Esophagus muscularis mucosa (tissue), 4 donors: ENCODE data around the gene PIP5K1B. TPM values are rescaled to one million over a fixed set of nuclear protein-coding genes. Genes with fewer than 3 reads are reported as not detected.

Experiments used
- DNase-seq: peaks from one replicate; pipeline ENCODE4 v3.0.0-alpha.2; 2017; ENCODE audit errors: extremely low spot score
- H3K27ac ChIP-seq, 4 donors: fragments of 200-600 bp; sonication (generic); replicated peaks in 1 of 4; 1 replicate in 3 of 4; 2 replicates in 1 of 4; pipeline ENCODE4 v1.5.1; 2016 to 2019; ENCODE audit warnings: mild to moderate bottlenecking in 1 of 4
- H3K27me3 ChIP-seq, 4 donors: fragments of 200-600 bp; sonication (generic); one replicate each; pipeline versions ENCODE4 v1.5.1 to v1.6.0; 2016 to 2019
- H3K36me3 ChIP-seq, 4 donors: fragments of 200-600 bp; sonication (generic); one replicate each; pipeline ENCODE4 v1.5.1; 2016 to 2019
- H3K4me1 ChIP-seq, 4 donors: fragments of 200-600 bp; sonication (generic); one replicate each; pipeline ENCODE4 v1.5.1; 2016 to 2019
- H3K4me3 ChIP-seq, 4 donors: fragments of 200-600 bp; sonication (generic); 1 replicate in 2 of 4; 2 replicates in 2 of 4; pipeline ENCODE4 v1.5.1; 2016 to 2019; ENCODE audit warnings: mild to moderate bottlenecking in 4 of 4, moderate library complexity in 1 of 4
- H3K9me3 ChIP-seq, 4 donors: fragments of 200-600 bp; sonication (generic); 1 replicate in 3 of 4; 2 replicates in 1 of 4; pipeline ENCODE4 v1.5.1; 2016 to 2019
- EP300 ChIP-seq: sonication (generic); formaldehyde crosslinking; IDR thresholded peaks from one replicate; pipeline ENCODE4 v1.6.1; 2017; ENCODE audit warnings: antibody characterized with exemption
- POLR2A ChIP-seq: fragments of 450-650 bp; IDR thresholded peaks from one replicate; pipeline ENCODE4 v1.6.1; 2017; ENCODE audit warnings: antibody characterized with exemption, moderate library complexity, mild to moderate bottlenecking, low read depth
- POLR2AphosphoS5 ChIP-seq, 2 donors: sonication (generic); formaldehyde crosslinking; IDR thresholded peaks; one replicate each; pipeline ENCODE4 v1.6.1; 2017; ENCODE audit warnings: antibody characterized with exemption in 2 of 2
- WGBS: methylation state at CpG from one replicate; pipeline ENCODE4 v1.1.5; 2018; 5-methylcytosine and 5-hydroxymethylcytosine counted together
- intact Hi-C: fragments of 100-400 bp; cut with DNase I; formaldehyde crosslinking; loops from one replicate; pipeline ENCODE4 v1.15.1; 2023
- total RNA-seq, 4 donors: library from RNA; depleted of rRNA; stranded (reverse); fragments of >200 nt; gene quantifications; one replicate each; pipeline versions ENCODE4 v1.1.0 to v1.2.1, GENCODE V29; 2016
- TF ChIP-seq, protein P1 (sequence below), 3 experiments: fragments of 200-600 bp in 2 of 3; fragments of 450-650 bp in 1 of 3; sonication (generic) in 2 of 3; IDR thresholded peaks; one replicate each; pipeline ENCODE4 v1.5.1; 2017 to 2019; ENCODE audit warnings: antibody characterized with exemption in 3 of 3, mild to moderate bottlenecking in 2 of 3, moderate library complexity in 1 of 3

Gene PIP5K1B
- total RNA-seq, 4 donors from 2014 or later = 0.42 to 1.7 (median 1.2) TPM

DNA sequence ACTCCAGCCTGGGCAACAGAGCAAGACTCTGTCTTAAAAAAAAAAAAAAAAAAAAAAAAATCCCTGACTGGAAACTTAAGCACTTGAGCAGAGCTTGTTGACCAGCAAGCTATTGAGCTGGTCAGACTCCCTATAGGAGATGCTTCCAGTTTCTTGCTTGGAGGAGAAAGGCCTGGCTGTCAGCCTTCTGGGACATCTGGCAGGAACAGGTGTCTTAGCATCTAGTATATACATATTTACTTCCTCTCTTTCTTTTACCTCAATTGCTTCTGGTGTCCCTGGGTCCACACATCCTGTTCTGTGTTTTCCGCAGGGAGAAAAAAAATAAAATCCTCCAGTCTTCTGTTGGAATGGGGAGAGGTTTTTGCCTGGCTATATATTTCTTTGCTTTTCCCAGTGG is 248.7 kb downstream of the PIP5K1B start:
- TF ChIP-seq POLR2A (no peak), POLR2AphosphoS5 (IDR thresholded peaks at IDR 0.05) (no peak), EP300 (no peak)
- TF ChIP-seq, protein P1, sequence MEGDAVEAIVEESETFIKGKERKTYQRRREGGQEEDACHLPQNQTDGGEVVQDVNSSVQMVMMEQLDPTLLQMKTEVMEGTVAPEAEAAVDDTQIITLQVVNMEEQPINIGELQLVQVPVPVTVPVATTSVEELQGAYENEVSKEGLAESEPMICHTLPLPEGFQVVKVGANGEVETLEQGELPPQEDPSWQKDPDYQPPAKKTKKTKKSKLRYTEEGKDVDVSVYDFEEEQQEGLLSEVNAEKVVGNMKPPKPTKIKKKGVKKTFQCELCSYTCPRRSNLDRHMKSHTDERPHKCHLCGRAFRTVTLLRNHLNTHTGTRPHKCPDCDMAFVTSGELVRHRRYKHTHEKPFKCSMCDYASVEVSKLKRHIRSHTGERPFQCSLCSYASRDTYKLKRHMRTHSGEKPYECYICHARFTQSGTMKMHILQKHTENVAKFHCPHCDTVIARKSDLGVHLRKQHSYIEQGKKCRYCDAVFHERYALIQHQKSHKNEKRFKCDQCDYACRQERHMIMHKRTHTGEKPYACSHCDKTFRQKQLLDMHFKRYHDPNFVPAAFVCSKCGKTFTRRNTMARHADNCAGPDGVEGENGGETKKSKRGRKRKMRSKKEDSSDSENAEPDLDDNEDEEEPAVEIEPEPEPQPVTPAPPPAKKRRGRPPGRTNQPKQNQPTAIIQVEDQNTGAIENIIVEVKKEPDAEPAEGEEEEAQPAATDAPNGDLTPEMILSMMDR (IDR thresholded peaks at IDR 0.05) = no peak
- intact Hi-C loops = no loop called here
- Histone ChIP-seq H3K9me3 (no peaks in the 10 kb centered on the region), H3K36me3 (peaks cover 0 to 22% (median 0%) of the 10 kb centered on the region in 4 donors), H3K27me3 (no peaks in the 10 kb centered on the region), H3K4me3 (no peak overlapping the region), H3K27ac (no peak overlapping the region), H3K4me1 (no peaks in the 10 kb centered on the region)
- DNase-seq = no peak
- WGBS = 65% methylated on average over 1 of the region's 1 CpG

- WGBS = 21% methylated on average over 4 of the region's 4 CpGs
- no peak for DNase-seq
- Histone ChIP-seq H3K4me1 (no peaks in the 10 kb centered on the region), H3K36me3 (peaks cover 0 to 22% (median 0%) of the 10 kb centered on the region in 4 donors), H3K27ac (no peak overlapping the region), H3K4me3 (no peak overlapping the region), H3K9me3 (no peaks in the 10 kb centered on the region), H3K27me3 (no peaks in the 10 kb centered on the region)
- intact Hi-C loops = no loop called here
- TF ChIP-seq, protein P1 (IDR thresholded peaks at IDR 0.05) = no peak
- TF ChIP-seq EP300 = no peak
- TF ChIP-seq POLR2A = no peak
These were observed 250.3 kb downstream of the PIP5K1B start for GRCh38 chr9:68955330-68955729.

DNA sequence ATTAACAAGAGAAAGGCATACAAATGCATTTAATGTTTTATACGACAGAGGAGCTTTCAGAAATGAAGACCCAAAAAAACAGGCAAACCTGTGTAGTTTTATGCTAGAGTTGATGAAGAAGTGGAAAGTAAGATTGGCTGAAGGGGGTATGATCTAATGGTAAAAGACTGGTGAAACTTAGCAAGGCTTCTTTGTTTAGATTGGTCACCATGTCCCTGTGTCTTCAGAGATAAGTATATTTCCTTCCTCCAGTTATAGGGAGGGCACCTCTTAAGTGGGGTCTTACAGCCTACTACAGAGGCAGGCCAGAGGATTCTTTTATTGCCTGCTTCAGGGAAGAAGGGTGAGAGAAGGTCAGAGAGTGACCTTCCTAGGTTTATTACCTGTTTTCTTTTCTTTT is 252.4 kb downstream of the PIP5K1B start:
- no peak overlapping the region for H3K27ac ChIP-seq
- no peak for DNase-seq
- no peaks in the 10 kb centered on the region for H3K9me3 ChIP-seq
- no peak for TF ChIP-seq POLR2AphosphoS5 (IDR thresholded peaks at IDR 0.05)
- no peak for TF ChIP-seq EP300
- TF ChIP-seq, protein P1 (IDR thresholded peaks at IDR 0.05) = no peak
- TF ChIP-seq POLR2A = no peak
- intact Hi-C loops = no loop called here
- WGBS = 81% methylated on average over 1 of the region's 1 CpG
- H3K4me1 ChIP-seq = no peaks in the 10 kb centered on the region
- H3K27me3 ChIP-seq = no peaks in the 10 kb centered on the region
- H3K36me3 ChIP-seq = peaks cover 0 to 22% (median 0%) of the 10 kb centered on the region in 4 donors
- H3K4me3 ChIP-seq = no peak overlapping the region

DNA sequence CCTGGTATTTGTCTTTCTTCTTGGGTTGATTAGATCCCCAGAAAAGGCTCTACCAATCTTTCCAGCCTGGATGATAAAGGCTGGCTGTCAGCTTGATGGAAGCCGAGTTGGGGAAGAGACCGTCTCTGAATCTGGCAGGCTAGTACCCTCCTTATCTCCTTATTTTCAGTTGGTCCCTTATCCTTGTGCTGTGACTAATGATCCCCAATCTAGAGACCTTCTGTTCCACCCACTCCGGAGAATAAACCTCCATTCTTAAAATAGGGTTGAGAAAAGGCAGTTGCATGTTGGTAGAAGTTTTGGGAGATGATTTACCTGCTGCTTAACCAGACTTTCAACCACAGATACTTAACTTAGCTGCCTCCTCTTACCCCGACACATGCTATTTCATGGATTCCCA is 256.5 kb downstream of the PIP5K1B start:
- intact Hi-C loops = no loop called here
- TF ChIP-seq POLR2A (no peak), EP300 (no peak), POLR2AphosphoS5 (IDR thresholded peaks at IDR 0.05) (no peak)
- TF ChIP-seq, protein P1 (IDR thresholded peaks at IDR 0.05) = no peak
- Histone ChIP-seq H3K4me1 (no peaks in the 10 kb centered on the region), H3K27ac (no peak overlapping the region), H3K36me3 (peaks cover 0 to 6% (median 0%) of the 10 kb centered on the region in 4 donors), H3K9me3 (no peaks in the 10 kb centered on the region), H3K27me3 (no peaks in the 10 kb centered on the region), H3K4me3 (no peak overlapping the region)
- 82% methylated on average over 4 of the region's 4 CpGs for WGBS
- DNase-seq = no peak

DNA sequence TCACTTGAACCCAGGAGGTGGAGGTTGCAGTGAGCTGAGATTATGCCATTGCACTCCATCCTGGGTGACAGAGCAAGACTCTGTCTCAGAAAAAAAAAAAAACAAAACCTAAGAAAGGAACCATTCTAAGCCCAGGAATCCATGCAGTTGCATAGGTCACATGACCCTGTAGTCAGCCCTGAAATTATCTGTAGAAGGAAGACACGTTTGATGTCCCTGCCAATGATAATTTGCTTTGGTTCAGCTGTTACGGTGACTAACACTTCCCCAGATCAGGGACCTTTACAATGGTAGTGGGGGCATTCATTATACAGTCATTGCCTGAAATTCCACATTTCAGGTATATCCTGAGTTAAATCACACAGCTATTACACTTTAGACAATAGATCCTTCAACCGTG is 258.4 kb downstream of the PIP5K1B start:
- H3K27ac ChIP-seq = no peak overlapping the region
- H3K4me1 ChIP-seq = no peaks in the 10 kb centered on the region
- intact Hi-C loops = no loop called here
- no peaks in the 10 kb centered on the region for H3K36me3 ChIP-seq
- TF ChIP-seq, protein P1 (IDR thresholded peaks at IDR 0.05) = no peak
- TF ChIP-seq POLR2A = no peak
- TF ChIP-seq POLR2AphosphoS5 (IDR thresholded peaks at IDR 0.05) = no peak
- TF ChIP-seq EP300 = no peak
- no peak for DNase-seq
- H3K27me3 ChIP-seq = no peaks in the 10 kb centered on the region
- no peak overlapping the region for H3K4me3 ChIP-seq
- 89% methylated on average over 3 of the region's 3 CpGs for WGBS
- H3K9me3 ChIP-seq = no peaks in the 10 kb centered on the region
